Natural killer cell treated with Interleukin-12 subunit alpha and Interleukin-12 subunit beta and Interleukin-15 and Interleukin-18, amount 100 ng/mL, for 72 hours (primary cell): ENCODE measurements around the gene GSTM1. TPM values are rescaled to one million over a fixed set of nuclear protein-coding genes. Genes with fewer than 3 reads are reported as not detected.
"Not testable (repeated sequence)": the region's sequence is repeated elsewhere in the genome, so short reads cannot be mapped to it uniquely, and the experiment has no call there.

Source experiments
- ATAC-seq, 2 donors: fragments of 150-1000 bp; cut with Tn5 transposase in 1 of 2; sonication (Bioruptor Pico), chemical (Tn5 transposase) in 1 of 2; 2 replicates each; pipeline ENCODE4 v1.10.0; 2021
- DNase-seq: peaks from one replicate; pipeline ENCODE4 v3.0.0; 2022; ENCODE audit warnings: low spot score
- H3K27ac Mint-ChIP-seq, 2 donors: 1 replicate in 1 of 2; 2 replicates in 1 of 2; pipeline ENCODE4 v1.8.0; 2022; ENCODE audit warnings: mixed read lengths in 2 of 2, mild to moderate bottlenecking in 1 of 2, moderate library complexity in 1 of 2
- H3K27me3 Mint-ChIP-seq, 2 donors: 1 replicate in 1 of 2; 2 replicates in 1 of 2; pipeline ENCODE4 v1.8.0; 2022; ENCODE audit warnings: mixed read lengths in 2 of 2
- H3K36me3 Mint-ChIP-seq: one replicate; pipeline ENCODE4 v1.8.0; 2022; ENCODE audit warnings: mixed read lengths
- H3K4me1 Mint-ChIP-seq, 2 donors: 1 replicate in 1 of 2; 2 replicates in 1 of 2; pipeline ENCODE4 v1.8.0; 2022; ENCODE audit warnings: low read depth in 2 of 2, mixed read lengths in 2 of 2, mild to moderate bottlenecking in 1 of 2
- H3K4me3 Mint-ChIP-seq: one replicate; pipeline ENCODE4 v1.8.0; 2022; ENCODE audit warnings: mixed read lengths
- H3K9me3 Mint-ChIP-seq: 2 replicates; pipeline ENCODE4 v1.8.0; 2022; ENCODE audit warnings: mixed read lengths
- total RNA-seq, 2 donors: library from RNA; stranded (reverse); gene quantifications; one replicate each; pipeline ENCODE4 v1.2.3, GENCODE V29; 2022

GSTM1 gene
- total RNA-seq, 2 donors from 2014 or later: 43.1 TPM; not detected in 1

GRCh38 chr1:109695138-109695537 is 7.5 kb downstream of the GSTM1 start:
- H3K36me3 Mint-ChIP-seq, H3K27ac Mint-ChIP-seq, ATAC-seq, DNase-seq, H3K4me3 Mint-ChIP-seq, H3K4me1 Mint-ChIP-seq, H3K9me3 Mint-ChIP-seq, H3K27me3 Mint-ChIP-seq: not testable (repeated sequence)

DNA sequence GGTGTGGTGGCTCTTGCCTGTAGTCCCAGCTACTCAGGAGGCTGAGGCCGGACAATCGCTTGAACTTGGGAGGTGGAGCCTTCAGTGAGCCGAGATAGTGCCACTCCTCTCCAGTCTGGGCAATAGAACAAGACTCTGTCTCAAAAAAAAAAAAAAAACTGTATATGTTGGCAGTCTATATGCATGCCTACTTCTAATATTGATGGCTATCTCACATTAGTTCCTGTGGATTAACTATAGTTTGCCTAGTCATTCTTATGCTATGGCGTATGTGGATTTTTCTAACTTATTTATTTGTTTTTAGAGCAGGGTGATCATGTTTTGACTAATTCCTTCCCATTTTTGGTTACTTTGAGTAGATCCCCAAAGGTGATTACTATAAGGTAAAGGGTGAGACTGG is 9.4 kb downstream of the GSTM1 start:
- Mint-ChIP-seq H3K36me3 (no peaks in the 10 kb centered on the region), H3K9me3 (no peaks in the 10 kb centered on the region), H3K27ac (no peak overlapping the region), H3K4me1 (no peaks in the 10 kb centered on the region), H3K4me3 (no peak overlapping the region), H3K27me3 (no peaks in the 10 kb centered on the region)
- DNase-seq (no peak), ATAC-seq (no peak)

DNA sequence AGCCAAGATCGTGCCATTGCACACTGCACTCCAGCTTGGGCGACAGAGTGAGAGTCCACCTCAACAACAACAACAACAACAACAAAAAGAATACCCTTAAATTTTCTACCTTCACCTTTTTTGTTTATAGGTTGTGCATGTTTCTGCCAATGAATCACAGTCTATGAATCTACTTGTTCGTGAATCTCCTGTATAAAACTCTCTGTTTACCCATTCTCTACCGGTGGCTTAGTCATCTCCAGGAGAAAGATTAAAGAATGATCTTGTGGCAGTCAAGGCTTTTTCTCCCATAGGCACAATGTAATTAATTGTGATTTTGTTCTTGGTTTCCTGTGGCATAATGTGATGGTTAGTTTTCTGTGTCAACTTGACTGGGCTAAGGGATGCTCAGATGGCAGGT is 10.2 kb downstream of the GSTM1 start:
- ATAC-seq, H3K27me3 Mint-ChIP-seq, H3K4me3 Mint-ChIP-seq, DNase-seq, H3K9me3 Mint-ChIP-seq, H3K27ac Mint-ChIP-seq, H3K4me1 Mint-ChIP-seq, H3K36me3 Mint-ChIP-seq: not testable (repeated sequence)

GRCh38 chr1:109702940-109703339 is 15.3 kb downstream of the GSTM1 start:
- H3K27ac Mint-ChIP-seq, H3K4me1 Mint-ChIP-seq, H3K9me3 Mint-ChIP-seq, H3K4me3 Mint-ChIP-seq, ATAC-seq, DNase-seq: not testable (repeated sequence)
- H3K36me3 Mint-ChIP-seq: peaks cover 16% of the 10 kb centered on the region
- peaks cover 0 to 13% of the 10 kb centered on the region in 2 donors for H3K27me3 Mint-ChIP-seq

- H3K4me1 Mint-ChIP-seq: no peaks in the 10 kb centered on the region
- H3K27ac Mint-ChIP-seq: no peak overlapping the region
- peaks cover 0 to 13% of the 10 kb centered on the region in 2 donors for H3K27me3 Mint-ChIP-seq
- ATAC-seq (no peak), DNase-seq (no peak)
- peaks cover 9% of the 10 kb centered on the region for H3K9me3 Mint-ChIP-seq
- no peak overlapping the region for H3K4me3 Mint-ChIP-seq
- H3K36me3 Mint-ChIP-seq: peaks cover 22% of the 10 kb centered on the region
Observed at GRCh38 chr1:109704173-109704572, 16.6 kb downstream of the GSTM1 start.

DNA sequence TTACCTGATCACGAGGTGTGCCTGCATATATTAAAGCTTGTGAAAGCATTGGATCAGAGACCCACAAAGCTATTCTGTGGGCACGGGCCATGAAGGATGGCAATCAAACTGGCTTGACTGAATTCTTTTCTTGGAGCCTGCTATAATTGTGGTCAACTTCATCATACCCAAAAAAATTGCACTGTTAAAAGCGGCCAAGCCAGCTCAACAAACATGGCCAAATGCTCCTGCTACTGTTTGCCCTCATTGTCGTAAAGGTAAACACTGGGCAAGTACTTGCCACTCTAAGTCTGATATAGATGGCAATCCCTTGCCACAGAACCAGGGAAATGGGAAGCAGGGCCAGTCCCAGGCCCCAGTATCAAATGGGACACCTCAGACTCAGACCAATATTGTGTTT is 17.8 kb downstream of the GSTM1 start:
- ATAC-seq: no peak
- DNase-seq: no peak
- no peak overlapping the region for H3K4me3 Mint-ChIP-seq
- peaks cover 13% of the 10 kb centered on the region for H3K9me3 Mint-ChIP-seq
- H3K27me3 Mint-ChIP-seq: peaks cover 0 to 15% of the 10 kb centered on the region in 2 donors
- H3K27ac Mint-ChIP-seq: no peak overlapping the region
- H3K4me1 Mint-ChIP-seq: no peaks in the 10 kb centered on the region
- peaks cover 28% of the 10 kb centered on the region for H3K36me3 Mint-ChIP-seq

- H3K4me1 Mint-ChIP-seq, H3K4me3 Mint-ChIP-seq, H3K9me3 Mint-ChIP-seq, ATAC-seq, H3K27ac Mint-ChIP-seq, DNase-seq: not testable (repeated sequence)
- peaks cover 20% of the 10 kb centered on the region for H3K36me3 Mint-ChIP-seq
- H3K27me3 Mint-ChIP-seq: peaks cover under 1 to 17% of the 10 kb centered on the region in 2 donors
Observed at GRCh38 chr1:109708949-109709348, 21.3 kb downstream of the GSTM1 start.

DNA sequence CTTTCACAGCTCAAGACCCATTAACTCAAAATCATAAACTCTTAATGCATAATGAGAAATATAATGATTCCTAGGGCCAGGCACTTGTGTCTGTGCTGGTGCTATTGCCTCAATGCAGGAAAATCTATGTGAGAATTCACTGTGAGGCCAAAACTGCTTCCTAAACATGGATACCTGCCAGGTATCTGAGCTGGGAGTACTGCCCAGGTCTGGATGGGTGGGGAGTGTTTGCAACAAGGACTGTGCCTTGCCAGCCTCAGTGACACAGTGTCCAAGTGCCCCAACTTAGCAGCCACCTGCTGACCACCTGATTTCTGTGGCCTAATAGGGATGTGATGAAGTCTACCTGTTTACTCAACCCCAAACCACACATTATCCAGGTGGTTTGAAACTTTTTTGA is 22.2 kb downstream of the GSTM1 start:
- not testable (repeated sequence) for H3K27ac Mint-ChIP-seq, DNase-seq, H3K9me3 Mint-ChIP-seq, H3K4me1 Mint-ChIP-seq, H3K4me3 Mint-ChIP-seq, ATAC-seq
- Mint-ChIP-seq H3K27me3 (peaks cover 8 to 14% of the 10 kb centered on the region in 2 donors), H3K36me3 (peaks cover 11% of the 10 kb centered on the region)

- H3K4me1 Mint-ChIP-seq, DNase-seq, H3K9me3 Mint-ChIP-seq, H3K27ac Mint-ChIP-seq: not testable (repeated sequence)
- peak within 1 kb of the TSS; percentile 34 for H3K4me3 Mint-ChIP-seq
- ATAC-seq: peak; percentile 43 to 48
- H3K36me3 Mint-ChIP-seq: peaks cover 11% of the 10 kb centered on the region
- peaks cover 8 to 12% of the 10 kb centered on the region in 2 donors for H3K27me3 Mint-ChIP-seq
Observed at GRCh38 chr1:109711593-109712320, 24.1 kb downstream of the GSTM1 start, which contains the start of gene GSTM5. GSTM5 (plus strand) TSS chr1:109712251; CDS start chr1:109712313, 62 bp downstream.

- Mint-ChIP-seq H3K9me3 (peaks cover 9% of the 10 kb centered on the region), H3K27me3 (peaks cover 8% of the 10 kb centered on the region in 2 donors), H3K36me3 (peaks cover 11% of the 10 kb centered on the region), H3K4me3 (no peak overlapping the region), H3K27ac (no peak overlapping the region), H3K4me1 (no peaks in the 10 kb centered on the region)
- ATAC-seq (peak in 1 of 2 donors; percentile 28), DNase-seq (no peak)
Observed at GRCh38 chr1:109712321-109712864, 24.8 kb downstream of the GSTM1 start.

DNA sequence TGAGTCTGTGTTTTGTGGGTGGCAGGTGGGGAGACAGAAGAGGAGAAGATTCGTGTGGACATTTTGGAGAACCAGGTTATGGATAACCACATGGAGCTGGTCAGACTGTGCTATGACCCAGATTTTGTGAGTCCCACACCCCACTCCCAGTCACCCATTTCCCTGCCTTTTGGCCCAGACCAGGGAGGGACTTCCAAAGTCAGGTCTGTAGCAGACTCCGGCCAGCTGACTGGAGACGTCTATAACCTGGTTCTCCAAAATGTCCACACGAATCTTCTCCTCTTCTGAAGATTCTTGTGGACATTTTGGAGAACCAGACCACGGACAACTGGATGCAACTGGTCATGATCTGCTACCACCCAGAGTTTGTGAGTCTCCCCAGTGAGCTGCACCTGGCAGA is 26.0 kb downstream of the GSTM1 start:
- Mint-ChIP-seq H3K36me3 (peaks cover 7% of the 10 kb centered on the region), H3K27me3 (peaks cover 8 to 11% of the 10 kb centered on the region in 2 donors), H3K27ac (no peak overlapping the region), H3K9me3 (peaks cover 5% of the 10 kb centered on the region), H3K4me1 (no peaks in the 10 kb centered on the region), H3K4me3 (no peak overlapping the region)
- no peak for ATAC-seq
- DNase-seq: no peak

- ATAC-seq (no peak), DNase-seq (no peak)
- Mint-ChIP-seq H3K4me1 (no peaks in the 10 kb centered on the region), H3K27me3 (peaks cover 8 to 9% of the 10 kb centered on the region in 2 donors), H3K36me3 (no peaks in the 10 kb centered on the region), H3K27ac (no peak overlapping the region), H3K9me3 (no peaks in the 10 kb centered on the region), H3K4me3 (no peak overlapping the region)
Observed at GRCh38 chr1:109714661-109715372, 27.2 kb downstream of the GSTM1 start.

DNA sequence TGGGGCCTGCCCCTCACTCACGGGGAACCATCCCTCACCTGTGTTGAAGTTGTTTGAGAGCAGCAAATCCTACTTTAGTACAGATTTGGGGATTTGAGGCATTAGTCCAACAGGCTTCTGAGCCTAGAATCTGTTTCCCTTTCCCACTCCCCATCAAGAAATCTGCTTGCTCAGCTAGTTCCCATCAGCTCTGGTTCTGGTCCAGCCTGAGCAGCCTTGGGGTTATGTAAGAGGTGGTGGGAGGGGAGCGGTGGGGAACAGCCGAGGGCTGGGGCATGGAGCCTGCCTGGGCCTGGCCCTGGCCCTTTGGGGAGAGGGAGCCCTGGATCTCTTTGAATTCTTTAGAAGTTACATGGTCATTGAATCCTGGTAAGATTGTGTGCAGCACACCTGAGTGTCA is 28.5 kb downstream of the GSTM1 start:
- Mint-ChIP-seq H3K36me3 (no peaks in the 10 kb centered on the region), H3K27me3 (peaks cover 8 to 15% of the 10 kb centered on the region in 2 donors), H3K9me3 (no peaks in the 10 kb centered on the region), H3K4me1 (no peaks in the 10 kb centered on the region), H3K27ac (no peak overlapping the region), H3K4me3 (no peak overlapping the region)
- ATAC-seq (no peak), DNase-seq (no peak)

- Mint-ChIP-seq H3K9me3 (no peaks in the 10 kb centered on the region), H3K36me3 (no peaks in the 10 kb centered on the region), H3K27ac (no peak overlapping the region), H3K4me3 (no peak overlapping the region), H3K4me1 (no peaks in the 10 kb centered on the region), H3K27me3 (peaks cover 8 to 16% of the 10 kb centered on the region in 2 donors)
- DNase-seq: no peak
- no peak for ATAC-seq
Observed at GRCh38 chr1:109716570-109717090, 29.0 kb downstream of the GSTM1 start.
